ENCODE data around the gene STXBP4.

STXBP4 gene

DNA sequence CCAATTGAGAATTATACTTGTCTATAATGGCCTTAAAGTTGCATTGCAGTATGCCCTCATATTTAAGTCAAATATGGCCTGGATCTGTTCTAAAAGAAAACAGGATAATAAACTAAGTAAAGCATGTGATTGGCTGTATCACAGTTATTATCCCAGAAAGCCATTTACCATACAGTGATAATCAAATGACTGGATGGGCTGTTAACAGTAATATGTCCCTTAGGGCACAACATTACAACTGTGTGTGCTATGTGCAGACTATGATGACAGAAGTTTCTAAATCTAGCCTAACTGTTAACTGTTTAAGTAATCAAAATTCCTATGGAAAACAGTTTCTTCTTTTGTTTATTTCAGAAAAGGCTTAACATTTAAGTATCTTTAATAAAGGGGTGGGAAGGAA lies 145.7 kb downstream of the STXBP4 start:
- H3K27me3 ChIP-seq (ENCODE audit: insufficient read depth, low read depth) = no peaks in the 10 kb centered on the region
- H3K4me2 ChIP-seq = no peak overlapping the region
- H3K36me3 ChIP-seq (ENCODE audit: insufficient read depth) = no peaks in the 10 kb centered on the region
- H3K9ac ChIP-seq = no peak overlapping the region
- TF ChIP-seq, protein P1, sequence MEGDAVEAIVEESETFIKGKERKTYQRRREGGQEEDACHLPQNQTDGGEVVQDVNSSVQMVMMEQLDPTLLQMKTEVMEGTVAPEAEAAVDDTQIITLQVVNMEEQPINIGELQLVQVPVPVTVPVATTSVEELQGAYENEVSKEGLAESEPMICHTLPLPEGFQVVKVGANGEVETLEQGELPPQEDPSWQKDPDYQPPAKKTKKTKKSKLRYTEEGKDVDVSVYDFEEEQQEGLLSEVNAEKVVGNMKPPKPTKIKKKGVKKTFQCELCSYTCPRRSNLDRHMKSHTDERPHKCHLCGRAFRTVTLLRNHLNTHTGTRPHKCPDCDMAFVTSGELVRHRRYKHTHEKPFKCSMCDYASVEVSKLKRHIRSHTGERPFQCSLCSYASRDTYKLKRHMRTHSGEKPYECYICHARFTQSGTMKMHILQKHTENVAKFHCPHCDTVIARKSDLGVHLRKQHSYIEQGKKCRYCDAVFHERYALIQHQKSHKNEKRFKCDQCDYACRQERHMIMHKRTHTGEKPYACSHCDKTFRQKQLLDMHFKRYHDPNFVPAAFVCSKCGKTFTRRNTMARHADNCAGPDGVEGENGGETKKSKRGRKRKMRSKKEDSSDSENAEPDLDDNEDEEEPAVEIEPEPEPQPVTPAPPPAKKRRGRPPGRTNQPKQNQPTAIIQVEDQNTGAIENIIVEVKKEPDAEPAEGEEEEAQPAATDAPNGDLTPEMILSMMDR (conservative IDR thresholded peaks at IDR 0.05; ENCODE audit: low read depth, low read length) = no peak
- H3K4me3 ChIP-seq (IDR thresholded peaks at IDR 0.05; ENCODE audit: insufficient read depth, low read depth, low read length) = no peak overlapping the region
- H3K27ac ChIP-seq = no peak overlapping the region
- no peaks in the 10 kb centered on the region for H3K4me1 ChIP-seq (ENCODE audit: low read depth, poor library complexity, severe bottlenecking)
- no peak overlapping the region for H2AFZ ChIP-seq (ENCODE audit: low read depth)
- no peaks in the 10 kb centered on the region for H4K20me1 ChIP-seq (ENCODE audit: insufficient read depth)
- H3K79me2 ChIP-seq (ENCODE audit: insufficient read depth, low read depth) = no peaks in the 10 kb centered on the region

DNA sequence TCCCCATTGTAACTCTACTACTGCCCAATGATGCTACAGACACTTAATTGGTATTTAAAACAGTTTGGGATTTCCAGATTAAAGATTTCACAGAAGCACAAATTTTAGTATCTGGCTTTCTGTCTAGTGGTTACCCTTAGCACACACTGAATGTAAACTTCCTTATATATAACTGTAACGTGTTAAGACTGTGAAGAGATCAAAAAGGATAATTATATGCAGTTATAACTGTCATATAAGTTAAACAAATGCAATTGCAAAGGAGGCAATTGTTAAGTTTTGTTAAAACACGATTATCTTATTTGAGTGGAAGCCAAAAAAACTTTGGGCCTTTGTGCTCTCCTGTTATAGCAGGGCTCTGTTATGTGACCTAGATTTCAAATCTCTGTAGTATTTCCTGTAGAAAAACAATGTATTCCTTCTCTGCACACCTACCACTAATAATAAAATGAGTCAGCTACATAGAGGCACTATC lies 147.9 kb downstream of the STXBP4 start:
- TF ChIP-seq, protein P1 (conservative IDR thresholded peaks at IDR 0.05; ENCODE audit: low read depth, low read length) = no peak

DNA sequence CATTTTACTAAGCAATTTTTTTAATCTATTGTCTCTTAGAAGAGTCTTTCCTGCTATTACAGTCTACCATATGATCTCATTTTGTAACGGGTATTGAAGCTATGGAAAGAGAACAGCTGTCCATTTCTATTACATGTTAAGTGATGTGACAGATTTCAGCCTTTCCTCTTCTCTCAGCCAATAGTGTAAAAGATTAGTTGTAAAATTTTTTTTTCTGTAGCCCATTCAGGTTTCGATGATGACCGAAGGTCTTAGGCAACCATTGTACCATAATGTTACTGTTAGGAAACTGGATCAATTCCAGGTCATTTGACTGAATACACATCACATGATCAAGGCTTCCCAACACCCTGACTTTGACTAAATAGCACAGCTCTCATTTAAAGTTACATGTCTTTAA lies 148.6 kb downstream of the STXBP4 start:
- Histone ChIP-seq H3K4me1 (ENCODE audit: low read depth, poor library complexity, severe bottlenecking) (no peaks in the 10 kb centered on the region), H3K36me3 (ENCODE audit: insufficient read depth) (no peaks in the 10 kb centered on the region), H4K20me1 (ENCODE audit: insufficient read depth) (no peaks in the 10 kb centered on the region), H2AFZ (ENCODE audit: low read depth) (no peak overlapping the region), H3K4me3 (IDR thresholded peaks at IDR 0.05; ENCODE audit: insufficient read depth, low read depth, low read length) (no peak overlapping the region), H3K27me3 (ENCODE audit: insufficient read depth, low read depth) (no peaks in the 10 kb centered on the region), H3K79me2 (ENCODE audit: insufficient read depth, low read depth) (no peaks in the 10 kb centered on the region), H3K4me2 (no peak overlapping the region), H3K27ac (no peak overlapping the region), H3K9ac (no peak overlapping the region)
- TF ChIP-seq, protein P1 (conservative IDR thresholded peaks at IDR 0.05; ENCODE audit: low read depth, low read length) = no peak

More for the DNA sequence above, 147.9 kb downstream of the STXBP4 start:
- Histone ChIP-seq H3K27me3 (ENCODE audit: insufficient read depth, low read depth) (no peaks in the 10 kb centered on the region), H3K4me1 (ENCODE audit: low read depth, poor library complexity, severe bottlenecking) (no peaks in the 10 kb centered on the region), H2AFZ (ENCODE audit: low read depth) (no peak overlapping the region), H3K4me3 (IDR thresholded peaks at IDR 0.05; ENCODE audit: insufficient read depth, low read depth, low read length) (no peak overlapping the region), H4K20me1 (ENCODE audit: insufficient read depth) (no peaks in the 10 kb centered on the region), H3K79me2 (ENCODE audit: insufficient read depth, low read depth) (no peaks in the 10 kb centered on the region), H3K36me3 (ENCODE audit: insufficient read depth) (no peaks in the 10 kb centered on the region), H3K4me2 (no peak overlapping the region), H3K9ac (no peak overlapping the region), H3K27ac (no peak overlapping the region)

DNA sequence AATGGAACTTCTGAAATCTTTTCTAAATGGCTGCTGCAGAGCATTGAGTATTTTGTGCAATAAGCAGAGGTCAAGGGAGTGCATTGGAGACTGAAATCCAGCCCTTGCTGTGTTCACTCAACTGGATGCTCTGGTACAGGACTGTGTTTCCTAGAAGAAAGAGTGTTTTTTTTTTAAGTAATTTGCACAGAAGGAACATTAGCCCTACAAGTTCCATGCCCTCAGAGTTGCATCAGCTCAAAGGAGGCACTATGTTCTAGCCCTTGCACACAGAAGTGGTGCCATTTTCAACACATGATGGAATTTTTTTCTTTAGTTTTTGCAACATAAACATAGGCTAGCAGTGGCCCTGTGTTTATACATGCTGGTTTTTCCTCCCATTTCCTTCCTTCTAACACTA lies 152.1 kb downstream of the STXBP4 start:
- Histone ChIP-seq H3K36me3 (ENCODE audit: insufficient read depth) (no peaks in the 10 kb centered on the region), H3K4me3 (IDR thresholded peaks at IDR 0.05; ENCODE audit: insufficient read depth, low read depth, low read length) (no peak overlapping the region), H3K4me2 (no peak overlapping the region), H3K9ac (no peak overlapping the region), H4K20me1 (ENCODE audit: insufficient read depth) (no peaks in the 10 kb centered on the region), H3K27me3 (ENCODE audit: insufficient read depth, low read depth) (no peaks in the 10 kb centered on the region), H3K27ac (no peak overlapping the region), H2AFZ (ENCODE audit: low read depth) (no peak overlapping the region), H3K4me1 (ENCODE audit: low read depth, poor library complexity, severe bottlenecking) (no peaks in the 10 kb centered on the region), H3K79me2 (ENCODE audit: insufficient read depth, low read depth) (no peaks in the 10 kb centered on the region)
- TF ChIP-seq, protein P1 (conservative IDR thresholded peaks at IDR 0.05; ENCODE audit: low read depth, low read length) = no peak

Data from KMS-11 (cell line).